Mesenchymal stem cell (in vitro differentiated cells and primary cell): ENCODE data around the gene CDNF.

Source experiments
- DNase-seq: peaks from one replicate; pipeline ENCODE4 v3.0.0-alpha.2; 2013
- H2AFZ ChIP-seq: one replicate; pipeline ENCODE4 v1.6.1; 2013; ENCODE audit warnings: low read depth, mild to moderate bottlenecking, control low read depth, inconsistent platforms, low read length, moderate library complexity
- H2AK5ac ChIP-seq: 2 replicates; pipeline ENCODE4 v1.6.1; 2013; ENCODE audit warnings: low read length, moderate library complexity, mild to moderate bottlenecking, inconsistent platforms; ENCODE audit not compliant: severe bottlenecking
- H2BK120ac ChIP-seq: one replicate; pipeline ENCODE4 v1.6.1; 2013; ENCODE audit warnings: low read depth, mild to moderate bottlenecking, inconsistent platforms, low read length, moderate library complexity
- H2BK12ac ChIP-seq, 2 experiments: one replicate each; pipeline ENCODE4 v1.6.1; 2013; ENCODE audit warnings: inconsistent platforms in 2 of 2, low read length in 2 of 2, mild to moderate bottlenecking in 2 of 2, moderate library complexity in 2 of 2, control low read depth in 1 of 2
- H2BK15ac ChIP-seq: one replicate; pipeline ENCODE4 v1.6.1; 2013; ENCODE audit warnings: mild to moderate bottlenecking, low read depth, inconsistent platforms; ENCODE audit not compliant: poor library complexity, severe bottlenecking
- H2BK5ac ChIP-seq: 2 replicates; pipeline ENCODE4 v1.6.1; 2013; ENCODE audit warnings: low read depth, mild to moderate bottlenecking, low read length, control low read depth, inconsistent platforms; ENCODE audit not compliant: poor library complexity, severe bottlenecking
- H3K14ac ChIP-seq, 2 experiments: one replicate each; pipeline ENCODE4 v1.6.1; 2013; ENCODE audit warnings: inconsistent platforms in 2 of 2, low read length in 2 of 2, control low read depth in 1 of 2, mild to moderate bottlenecking in 1 of 2, moderate library complexity in 1 of 2
- H3K18ac ChIP-seq, 2 experiments: one replicate each; pipeline ENCODE4 v1.6.1; 2013; ENCODE audit warnings: inconsistent platforms in 2 of 2, low read length in 2 of 2, control low read depth in 1 of 2, low read depth in 1 of 2, mild to moderate bottlenecking in 1 of 2
- H3K23ac ChIP-seq, 2 experiments: one replicate each; pipeline ENCODE4 v1.6.1; 2013; ENCODE audit warnings: inconsistent platforms in 2 of 2, low read length in 2 of 2, mild to moderate bottlenecking in 2 of 2, moderate library complexity in 2 of 2, control low read depth in 1 of 2
- H3K27ac ChIP-seq: 2 replicates; pipeline ENCODE4 v1.5.1; 2013; ENCODE audit warnings: mild to moderate bottlenecking, moderate library complexity, low read length, control low read depth, inconsistent platforms; ENCODE audit not compliant: poor library complexity, severe bottlenecking
- H3K27me3 ChIP-seq, 2 experiments: 2 replicates each; pipeline versions ENCODE4 v1.6.1 to v1.7.0; 2013; ENCODE audit warnings: low read length in 2 of 2, mild to moderate bottlenecking in 2 of 2, moderate library complexity in 2 of 2, control low read depth in 1 of 2, inconsistent platforms in 1 of 2; ENCODE audit not compliant: control insufficient read depth in 1 of 2, insufficient read depth in 1 of 2
- H3K36me3 ChIP-seq, 2 experiments: 2 replicates each; pipeline versions ENCODE4 v1.6.1 to v1.7.0; 2013; ENCODE audit warnings: low read length in 2 of 2, control low read depth in 1 of 2, inconsistent platforms in 1 of 2, low read depth in 1 of 2, mild to moderate bottlenecking in 1 of 2; ENCODE audit not compliant: insufficient read depth in 2 of 2, control insufficient read depth in 1 of 2
- H3K4ac ChIP-seq, 2 experiments: one replicate each; pipeline ENCODE4 v1.6.1; 2013; ENCODE audit warnings: inconsistent platforms in 2 of 2, low read length in 2 of 2, mild to moderate bottlenecking in 2 of 2, moderate library complexity in 2 of 2, control low read depth in 1 of 2, low read depth in 1 of 2
- H3K4me1 ChIP-seq: 2 replicates; pipeline ENCODE4 v1.6.1; 2013; ENCODE audit warnings: low read depth, low read length, control low read depth; ENCODE audit not compliant: control insufficient read depth, insufficient read depth
- H3K4me2 ChIP-seq: 2 replicates; pipeline ENCODE4 v1.6.1; 2013; ENCODE audit warnings: low read length, mild to moderate bottlenecking, inconsistent platforms; ENCODE audit not compliant: poor library complexity, severe bottlenecking
- H3K4me3 ChIP-seq, 2 experiments: 2 replicates each; pipeline versions ENCODE4 v1.5.1 to v1.7.0; 2013; ENCODE audit warnings: low read length in 2 of 2, mild to moderate bottlenecking in 2 of 2, control low read depth in 1 of 2, low read depth in 1 of 2; ENCODE audit not compliant: insufficient read depth in 1 of 2
- H3K79me1 ChIP-seq: replicated peaks from 2 replicates; pipeline ENCODE4 v1.6.1; 2013; ENCODE audit warnings: mild to moderate bottlenecking, control low read depth, low read length, inconsistent platforms; ENCODE audit not compliant: poor library complexity, severe bottlenecking
- H3K9ac ChIP-seq: 2 replicates; pipeline ENCODE4 v1.7.0; 2013; ENCODE audit warnings: mild to moderate bottlenecking, low read length, moderate library complexity
- H3K9me3 ChIP-seq: 2 replicates; pipeline ENCODE4 v1.7.0; 2013; ENCODE audit warnings: mild to moderate bottlenecking, low read length; ENCODE audit not compliant: control insufficient read depth
- H4K8ac ChIP-seq: one replicate; pipeline ENCODE4 v1.6.1; 2013; ENCODE audit warnings: inconsistent platforms, mild to moderate bottlenecking, low read length, moderate library complexity
- H4K91ac ChIP-seq: one replicate; pipeline ENCODE4 v1.6.1; 2013; ENCODE audit warnings: mild to moderate bottlenecking, low read length, inconsistent platforms
- WGBS: methylation state at CpG from one replicate; pipeline ENCODE4 v1.1.7; 2013; ENCODE audit warnings: mixed read lengths; 5-methylcytosine and 5-hydroxymethylcytosine counted together

The CDNF gene

GRCh38 chr10:14822879-14823755 is 14.7 kb downstream of the CDNF start:
- H2BK12ac ChIP-seq: no peak overlapping the region
- H3K79me1 ChIP-seq: no peaks in the 10 kb centered on the region
- WGBS: 100% methylated on average over 1 of the region's 3 CpGs
- H3K27me3 ChIP-seq: peaks cover 0 to 7% of the 10 kb centered on the region in 2 experiments
- H3K9me3 ChIP-seq: no peaks in the 10 kb centered on the region
- no peak overlapping the region for H2AFZ ChIP-seq
- H3K9ac ChIP-seq: peak overlapping the region; percentile 64
- no peak overlapping the region for H2BK5ac ChIP-seq
- H3K4me2 ChIP-seq: no peak overlapping the region
- H3K36me3 ChIP-seq: no peaks in the 10 kb centered on the region
- no peak overlapping the region for H3K4ac ChIP-seq
- no peaks in the 10 kb centered on the region for H3K4me1 ChIP-seq
- H3K18ac ChIP-seq: no peak overlapping the region
- no peak overlapping the region for H2BK15ac ChIP-seq
- no peak overlapping the region for H3K4me3 ChIP-seq
- no peak overlapping the region for H2BK120ac ChIP-seq
- no peak overlapping the region for H3K14ac ChIP-seq
- H2AK5ac ChIP-seq: no peak overlapping the region
- H3K23ac ChIP-seq: no peak overlapping the region
- no peak overlapping the region for H3K27ac ChIP-seq
- no peak overlapping the region for H4K91ac ChIP-seq
- peak; percentile 48 for DNase-seq
- H4K8ac ChIP-seq: no peak overlapping the region

GRCh38 chr10:14821635-14822375 is 16.0 kb downstream of the CDNF start:
- H2AK5ac ChIP-seq: no peak overlapping the region
- 98% methylated on average over 6 of the region's 6 CpGs for WGBS
- H3K36me3 ChIP-seq: no peaks in the 10 kb centered on the region
- H3K27me3 ChIP-seq: peaks cover 0 to 7% of the 10 kb centered on the region in 2 experiments
- H3K9me3 ChIP-seq: no peaks in the 10 kb centered on the region
- no peaks in the 10 kb centered on the region for H3K4me1 ChIP-seq
- no peak overlapping the region for H3K4ac ChIP-seq
- H3K9ac ChIP-seq: no peak overlapping the region
- no peak overlapping the region for H2AFZ ChIP-seq
- no peak overlapping the region for H3K4me3 ChIP-seq
- H3K23ac ChIP-seq: no peak overlapping the region
- no peak overlapping the region for H2BK120ac ChIP-seq
- no peak overlapping the region for H2BK5ac ChIP-seq
- H3K4me2 ChIP-seq: no peak overlapping the region
- DNase-seq: no peak
- no peak overlapping the region for H2BK15ac ChIP-seq
- H4K91ac ChIP-seq: no peak overlapping the region
- H3K79me1 ChIP-seq: no peaks in the 10 kb centered on the region
- H3K14ac ChIP-seq: no peak overlapping the region
- H2BK12ac ChIP-seq: no peak overlapping the region
- no peak overlapping the region for H4K8ac ChIP-seq
- no peak overlapping the region for H3K27ac ChIP-seq
- H3K18ac ChIP-seq: no peak overlapping the region

DNA sequence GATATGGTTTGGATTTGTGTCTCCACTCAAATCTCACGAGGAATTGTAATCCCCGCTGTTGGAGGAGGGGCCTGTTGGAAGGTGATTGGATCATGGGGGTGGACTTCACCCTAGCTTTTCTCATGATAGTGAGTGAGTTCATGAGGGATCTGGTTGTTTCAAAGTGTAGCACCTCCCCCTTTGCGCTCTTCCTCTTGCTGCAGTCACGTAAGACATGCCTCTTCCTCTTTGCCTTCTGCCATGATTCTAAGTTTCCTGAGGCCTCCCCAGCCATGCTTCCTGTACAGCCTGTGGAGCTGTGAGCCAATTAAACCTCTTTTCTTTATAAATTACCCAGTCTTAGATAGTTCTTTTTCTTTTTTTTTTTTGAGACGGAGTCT is 17.1 kb downstream of the CDNF start:
- Histone ChIP-seq H3K14ac (peak overlapping the region in 1 of 2 experiments; percentile 48), H3K27ac (no peak overlapping the region), H3K27me3 (no peaks in the 10 kb centered on the region), H3K18ac (peak overlapping the region in 1 of 2 experiments; percentile 70), H4K8ac (no peak overlapping the region), H3K4me2 (no peak overlapping the region), H3K9me3 (no peaks in the 10 kb centered on the region), H2BK12ac (no peak overlapping the region), H3K9ac (no peak overlapping the region), H2BK15ac (no peak overlapping the region), H3K4me3 (no peak overlapping the region), H3K23ac (no peak overlapping the region), H2AK5ac (no peak overlapping the region), H2BK120ac (no peak overlapping the region), H3K4me1 (no peaks in the 10 kb centered on the region), H2AFZ (no peak overlapping the region), H2BK5ac (no peak overlapping the region), H4K91ac (no peak overlapping the region), H3K79me1 (no peaks in the 10 kb centered on the region), H3K36me3 (no peaks in the 10 kb centered on the region), H3K4ac (no peak overlapping the region)
- WGBS: 97% methylated on average over 5 of the region's 5 CpGs
- DNase-seq: no peak

GRCh38 chr10:14820010-14820774 is 17.6 kb downstream of the CDNF start:
- no peaks in the 10 kb centered on the region for H3K79me1 ChIP-seq
- no peak overlapping the region for H2AFZ ChIP-seq
- H3K18ac ChIP-seq: no peak overlapping the region
- no peak overlapping the region for H3K4me2 ChIP-seq
- no peaks in the 10 kb centered on the region for H3K27me3 ChIP-seq
- no peak overlapping the region for H3K23ac ChIP-seq
- no peak overlapping the region for H2AK5ac ChIP-seq
- no peaks in the 10 kb centered on the region for H3K36me3 ChIP-seq
- no peak overlapping the region for H2BK12ac ChIP-seq
- H4K91ac ChIP-seq: no peak overlapping the region
- H3K9ac ChIP-seq: no peak overlapping the region
- H3K4me1 ChIP-seq: no peaks in the 10 kb centered on the region
- H2BK15ac ChIP-seq: no peak overlapping the region
- H3K4ac ChIP-seq: no peak overlapping the region
- H4K8ac ChIP-seq: no peak overlapping the region
- no peak overlapping the region for H2BK120ac ChIP-seq
- 100% methylated on average over 3 of the region's 10 CpGs for WGBS
- H3K4me3 ChIP-seq: no peak overlapping the region
- H3K9me3 ChIP-seq: no peaks in the 10 kb centered on the region
- no peak overlapping the region for H3K27ac ChIP-seq
- peak; percentile 43 for DNase-seq
- no peak overlapping the region for H3K14ac ChIP-seq
- H2BK5ac ChIP-seq: no peak overlapping the region
